GM19099 (cell line): ENCODE measurements around the gene KAT6B.

Experiments used
- POLR2A ChIP-seq: IDR thresholded peaks from 3 replicates; pipeline ENCODE4 v1.6.1; 2011; ENCODE audit warnings: low read depth; ENCODE audit not compliant: insufficient read length; ENCODE audit errors: extremely low read depth

The KAT6B gene

GRCh38 chr10:74913377-74913979 lies 87.1 kb downstream of the KAT6B start:
- no peak for TF ChIP-seq POLR2A

GRCh38 chr10:74916283-74916682 lies 89.9 kb downstream of the KAT6B start:
- TF ChIP-seq POLR2A, result no peak

- TF ChIP-seq POLR2A, result no peak
Measured at GRCh38 chr10:74917481-74918077, 91.2 kb downstream of the KAT6B start.

GRCh38 chr10:74919671-74920070 lies 93.3 kb downstream of the KAT6B start:
- no peak for TF ChIP-seq POLR2A

- TF ChIP-seq POLR2A, result no peak
Measured at GRCh38 chr10:74921744-74922143, 95.3 kb downstream of the KAT6B start.

DNA sequence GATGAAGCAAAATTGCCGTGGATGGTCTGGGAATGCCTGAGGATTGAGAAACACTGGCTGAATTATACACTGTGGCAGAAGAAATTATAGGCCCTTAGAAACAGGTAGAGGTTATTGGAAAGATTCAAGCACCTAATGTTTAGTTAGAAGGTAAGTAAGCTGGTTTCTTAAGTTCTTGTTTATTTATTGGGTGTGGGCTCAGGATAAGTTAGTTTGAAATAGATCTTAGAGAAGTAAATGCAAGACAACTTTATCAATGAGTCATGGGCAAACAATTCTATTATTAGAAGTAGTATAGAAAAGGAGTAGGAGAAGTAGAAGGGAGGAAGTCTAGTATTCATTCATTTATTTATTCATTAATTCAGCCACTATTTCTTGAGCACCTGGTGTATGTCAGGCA lies 96.5 kb downstream of the KAT6B start:
- no peak for TF ChIP-seq POLR2A

DNA sequence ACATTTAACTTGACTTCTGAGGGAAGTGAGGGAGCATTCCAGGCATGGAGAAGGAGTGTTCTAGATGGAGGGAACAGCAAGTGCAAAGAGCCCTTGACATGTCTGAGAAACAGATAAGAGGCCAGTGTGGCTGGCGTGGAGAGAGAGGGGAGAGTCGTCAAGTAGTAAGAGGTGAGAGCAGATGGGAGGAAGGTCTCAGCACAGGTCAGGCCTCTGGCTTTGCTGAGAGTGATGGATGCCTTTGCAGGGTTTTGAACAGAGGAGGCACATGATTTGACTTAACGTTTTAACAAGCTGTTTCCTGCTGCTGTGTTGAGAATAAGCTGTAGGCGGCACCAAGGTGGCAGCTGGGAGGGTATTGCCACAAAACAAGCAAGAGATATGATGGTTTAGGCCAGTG lies 97.2 kb downstream of the KAT6B start:
- TF ChIP-seq POLR2A, result no peak

GRCh38 chr10:74924251-74924963 lies 98.0 kb downstream of the KAT6B start:
- TF ChIP-seq POLR2A, result no peak

DNA sequence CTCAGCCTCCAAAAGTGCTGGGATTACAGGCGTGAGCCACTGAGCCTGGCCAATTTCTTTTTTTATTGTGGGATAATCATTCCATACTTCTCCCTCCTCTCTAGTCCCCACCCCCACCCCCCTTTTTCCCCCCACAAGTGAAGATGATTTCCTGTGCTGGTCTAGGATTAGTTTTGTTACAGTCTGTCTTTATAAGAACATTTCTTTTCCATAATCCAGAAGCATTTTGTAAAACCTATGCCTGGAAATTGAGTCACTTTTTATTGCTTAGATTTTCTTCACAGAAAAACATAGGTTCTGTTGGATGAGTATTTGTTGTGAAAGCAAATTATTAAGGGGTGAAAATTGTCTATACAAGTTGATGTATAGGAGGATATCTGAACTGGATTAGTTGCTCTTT lies 98.9 kb downstream of the KAT6B start:
- no peak for TF ChIP-seq POLR2A

DNA sequence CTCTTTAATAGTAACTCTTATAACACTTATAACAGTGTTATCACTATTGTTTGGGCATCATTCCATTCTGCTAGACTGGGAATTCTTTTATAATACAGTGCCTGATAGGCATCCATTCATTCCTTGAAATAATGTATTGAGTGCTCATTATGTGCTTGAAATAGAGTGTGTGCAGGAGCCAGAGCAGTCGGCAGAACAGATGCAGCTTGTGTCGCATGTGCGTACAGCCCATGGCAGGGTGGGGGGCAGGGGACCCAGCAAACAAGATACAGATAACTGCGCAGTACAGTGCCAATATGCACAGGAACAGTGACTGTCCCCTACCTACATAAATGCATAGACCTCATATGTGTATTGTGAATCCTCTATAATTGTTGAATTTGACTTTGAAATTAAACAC lies 99.3 kb downstream of the KAT6B start:
- TF ChIP-seq POLR2A, result no peak

GRCh38 chr10:74926791-74927585 lies 100.6 kb downstream of the KAT6B start:
- no peak for TF ChIP-seq POLR2A

DNA sequence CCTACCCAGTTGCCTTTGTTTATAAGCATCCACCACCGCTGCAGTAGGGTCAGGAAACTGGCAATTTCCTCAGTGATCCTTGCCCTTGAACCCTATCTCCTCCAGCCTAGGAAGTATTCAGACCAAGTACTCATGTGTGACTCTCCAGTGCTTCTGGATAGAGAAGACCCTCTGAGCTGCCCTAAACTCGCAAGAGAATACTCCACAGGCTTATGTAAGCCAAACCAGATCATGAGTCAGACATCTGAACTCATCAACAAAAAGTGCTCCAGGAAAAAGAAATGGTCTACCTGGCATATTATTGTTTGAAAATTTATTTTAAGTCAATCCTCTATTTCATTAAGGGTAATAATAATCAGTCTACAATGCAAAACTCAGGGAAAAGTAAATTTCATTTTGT lies 101.3 kb downstream of the KAT6B start:
- TF ChIP-seq POLR2A, result no peak

DNA sequence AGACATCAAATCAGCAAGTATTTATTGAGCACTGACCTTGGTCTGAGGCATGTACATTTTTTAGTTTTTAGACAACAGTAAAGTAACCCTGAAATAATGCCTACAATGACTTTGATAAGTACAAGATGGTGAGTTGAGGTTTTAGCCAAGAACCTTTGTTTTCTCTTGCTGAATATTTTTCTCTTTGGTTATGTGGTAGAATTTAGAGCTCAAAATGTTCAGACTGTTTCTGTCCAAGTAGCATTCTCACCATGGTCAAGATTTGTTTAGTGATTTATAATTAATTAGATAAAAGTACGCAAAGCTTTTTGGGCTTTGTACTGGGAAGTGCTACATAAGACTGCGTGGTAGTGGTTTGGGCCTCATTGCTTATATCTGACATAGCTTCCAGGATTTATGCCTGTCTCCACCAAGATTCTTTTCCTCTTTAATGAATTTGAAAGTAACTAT lies 102.4 kb downstream of the KAT6B start:
- TF ChIP-seq POLR2A, result no peak

GRCh38 chr10:74929197-74929596 lies 102.8 kb downstream of the KAT6B start:
- no peak for TF ChIP-seq POLR2A

GRCh38 chr10:74930965-74931364 lies 104.6 kb downstream of the KAT6B start:
- TF ChIP-seq POLR2A, result no peak
